GM21786 (cell line): ENCODE data around the gene DDX20.
"Not testable (repeated sequence)": the region's sequence is repeated elsewhere in the genome, so short reads cannot be mapped to it uniquely, and the experiment has no call there.

Source experiments
- ATAC-seq: cut with Tn5 transposase; IDR thresholded peaks from one replicate; pipeline ENCODE4 v1.9.1; 2021; ENCODE audit not compliant: unreplicated experiment

The DDX20 gene

DNA sequence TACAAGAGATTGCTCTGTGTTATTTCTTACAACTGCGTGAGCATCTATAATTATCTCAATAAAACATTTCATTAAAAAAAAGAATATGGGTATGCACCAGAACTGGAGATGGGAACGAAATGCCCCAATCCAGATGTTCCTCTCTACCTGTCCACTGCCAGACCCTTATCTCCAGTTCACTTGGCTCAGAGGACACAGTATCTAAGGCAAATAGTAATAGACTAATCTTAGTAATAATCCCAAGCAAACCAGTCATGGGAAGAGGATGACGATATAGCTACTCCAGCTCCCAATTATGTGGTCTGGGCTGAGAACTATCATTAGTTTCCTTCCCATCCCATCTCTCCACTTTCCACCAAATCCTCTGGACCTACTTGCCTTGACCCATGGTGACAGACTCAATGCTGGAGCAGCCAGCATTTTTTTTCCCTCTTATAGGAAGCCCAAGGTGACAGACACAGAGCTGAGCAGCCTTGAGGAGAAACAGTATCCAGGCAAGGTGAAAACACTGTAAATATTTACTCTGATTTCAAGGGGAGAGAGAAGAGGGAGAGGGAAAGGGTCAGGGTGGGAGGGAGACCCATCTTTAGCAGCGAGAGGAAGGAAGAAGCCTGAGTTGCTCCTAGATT is 28.7 kb downstream of the DDX20 start:
- no peak for ATAC-seq

DNA sequence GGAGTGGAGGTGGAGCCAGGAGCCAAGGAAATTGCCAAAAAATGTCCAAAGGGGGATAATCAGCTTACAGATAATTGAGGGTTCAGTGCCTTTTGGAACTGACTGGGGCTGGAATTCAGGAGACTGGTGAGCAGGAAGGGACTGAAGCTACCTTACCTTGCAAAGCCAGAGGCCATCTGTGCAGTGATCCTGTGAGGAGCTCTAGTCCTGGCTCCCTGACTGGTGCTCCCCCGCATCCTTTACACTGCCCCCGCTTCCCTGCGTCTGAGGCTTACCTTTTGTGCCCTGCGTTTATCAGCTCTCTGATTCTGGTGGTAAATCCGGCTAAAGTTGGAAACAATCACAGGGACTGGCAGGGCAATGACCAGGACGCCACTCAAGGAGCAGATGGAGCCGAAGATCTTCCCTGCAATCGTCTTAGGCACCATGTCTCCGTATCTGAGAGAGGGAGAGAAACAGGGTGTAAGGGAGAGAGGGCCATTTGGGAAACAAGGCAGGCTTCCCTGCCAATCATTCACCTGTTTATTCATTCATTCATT is 31.0 kb downstream of the DDX20 start:
- no peak for ATAC-seq

DNA sequence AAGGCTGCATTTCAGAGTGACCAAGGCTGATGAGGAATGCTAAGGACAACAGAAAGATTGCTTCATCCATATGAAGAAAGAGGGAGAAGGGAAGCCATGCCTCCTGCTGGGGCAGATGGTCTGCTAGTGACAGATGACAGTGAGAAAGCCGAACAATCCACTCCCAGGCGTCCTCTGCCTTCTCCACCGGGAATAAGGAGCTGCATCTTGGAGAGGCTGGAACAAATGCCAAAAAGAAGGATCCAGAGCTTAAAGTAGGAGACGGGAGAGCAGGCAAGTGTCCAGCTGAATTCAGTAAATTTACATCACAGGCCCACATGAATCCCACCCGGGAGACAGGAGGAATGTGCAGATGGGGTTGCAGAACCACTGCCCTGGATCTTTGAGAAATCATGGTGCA is 33.4 kb downstream of the DDX20 start:
- ATAC-seq = no peak

DNA sequence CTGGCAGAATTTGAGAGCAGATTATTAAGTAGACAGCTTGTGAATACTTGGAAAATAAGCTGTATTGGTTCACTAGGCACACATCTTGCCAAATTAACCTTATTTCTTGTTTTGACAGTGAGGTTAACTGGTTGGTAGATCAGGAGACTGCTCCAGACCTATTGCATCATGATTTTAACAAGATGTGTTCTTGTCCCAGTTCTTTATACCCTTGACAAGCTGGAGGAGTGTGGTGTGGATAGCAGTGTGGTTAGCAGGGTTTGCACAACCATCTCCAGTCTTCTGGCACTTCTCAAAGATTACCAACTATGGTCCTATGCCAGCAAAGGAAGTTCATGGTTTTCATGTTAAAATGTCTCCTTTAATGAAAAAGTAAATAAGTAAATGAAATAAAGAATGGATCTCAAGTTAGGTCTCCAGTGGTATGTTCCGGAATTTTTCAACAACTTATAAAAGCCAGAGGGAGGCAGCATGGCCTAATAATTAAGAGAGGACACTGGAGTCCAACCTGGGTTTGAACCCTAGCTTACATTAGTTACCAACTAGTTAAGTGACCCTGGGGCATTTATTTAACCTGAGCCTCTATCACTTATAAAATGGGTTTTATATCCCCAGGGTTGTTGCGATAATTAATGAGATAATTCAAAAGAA is 34.1 kb downstream of the DDX20 start:
- ATAC-seq = no peak

DNA sequence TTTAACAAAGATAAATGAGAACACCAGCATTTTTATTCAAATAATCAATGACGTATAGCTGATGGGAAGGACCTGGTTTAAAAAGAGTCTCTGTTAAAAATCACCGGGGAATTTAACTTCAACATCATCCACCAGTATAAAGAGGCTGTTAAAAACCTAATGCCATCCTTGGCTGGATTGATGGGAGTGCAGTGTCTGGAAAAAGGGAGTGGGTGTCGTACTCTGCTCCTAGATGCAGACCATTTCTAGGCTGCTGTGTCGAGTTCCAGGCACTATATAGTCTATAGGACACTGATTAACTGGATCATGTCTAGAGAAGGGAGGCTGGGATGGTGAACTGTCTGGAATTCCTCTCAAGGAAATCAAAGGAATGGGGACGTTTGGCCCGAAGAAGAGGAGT is 36.1 kb downstream of the DDX20 start:
- ATAC-seq = no peak

DNA sequence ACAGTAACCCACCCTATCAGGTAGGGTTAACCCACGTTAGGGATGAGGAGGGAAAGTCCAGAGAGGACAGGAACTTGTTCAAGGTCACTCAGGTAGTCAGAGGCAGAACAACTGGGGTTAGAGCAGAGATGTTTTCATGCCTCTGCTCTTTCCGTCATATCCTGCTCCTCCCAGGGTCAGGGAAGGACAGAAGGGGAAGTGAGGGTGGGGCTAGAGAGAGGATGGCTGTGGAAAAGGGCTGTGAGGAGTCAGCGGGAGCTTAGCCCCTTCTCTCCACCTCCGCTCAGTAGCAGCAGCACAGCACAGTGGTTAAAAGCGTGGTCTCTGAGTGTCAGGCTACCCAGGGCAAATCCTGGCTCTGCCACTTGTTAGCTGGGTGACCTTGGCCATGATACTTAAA is 36.5 kb downstream of the DDX20 start:
- no peak for ATAC-seq

DNA sequence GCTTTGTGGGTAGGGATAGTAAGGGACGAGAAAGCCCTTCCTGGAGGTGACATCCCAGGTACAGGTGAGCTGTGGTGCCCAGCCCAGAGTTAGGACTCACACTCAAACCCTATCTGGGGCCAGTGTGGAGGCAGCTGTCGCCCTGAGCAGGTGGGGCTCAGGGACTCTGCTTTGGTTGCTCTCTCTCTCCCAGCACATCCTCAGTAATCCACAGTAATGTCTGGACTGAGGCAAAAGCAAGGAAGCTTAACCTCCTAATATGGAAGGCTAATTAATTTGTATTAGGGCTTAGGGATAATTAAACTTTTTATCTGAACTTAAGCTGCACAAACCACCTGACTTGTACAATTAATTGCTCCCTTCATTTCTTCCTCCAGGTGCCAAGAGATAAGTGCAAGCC is 38.2 kb downstream of the DDX20 start:
- no peak for ATAC-seq

DNA sequence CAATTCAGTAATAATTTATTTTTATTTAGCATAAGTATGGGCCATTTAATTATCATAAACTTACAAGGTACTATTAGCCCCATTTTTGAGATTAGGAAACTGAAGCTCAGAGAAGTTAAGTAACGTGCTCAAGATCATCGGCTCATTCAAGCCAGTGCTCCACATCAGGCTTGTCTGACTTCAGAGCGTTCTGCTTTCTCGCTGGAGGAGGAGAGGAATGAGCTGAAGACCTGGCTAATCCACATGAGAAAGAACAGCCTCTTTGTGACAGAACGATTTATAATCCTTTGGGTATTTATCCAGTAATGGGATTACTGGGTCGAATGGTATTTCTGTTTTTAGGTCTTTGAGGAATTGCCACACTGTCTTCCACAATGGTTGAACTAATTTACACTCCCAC is 39.7 kb downstream of the DDX20 start:
- ATAC-seq = no peak

DNA sequence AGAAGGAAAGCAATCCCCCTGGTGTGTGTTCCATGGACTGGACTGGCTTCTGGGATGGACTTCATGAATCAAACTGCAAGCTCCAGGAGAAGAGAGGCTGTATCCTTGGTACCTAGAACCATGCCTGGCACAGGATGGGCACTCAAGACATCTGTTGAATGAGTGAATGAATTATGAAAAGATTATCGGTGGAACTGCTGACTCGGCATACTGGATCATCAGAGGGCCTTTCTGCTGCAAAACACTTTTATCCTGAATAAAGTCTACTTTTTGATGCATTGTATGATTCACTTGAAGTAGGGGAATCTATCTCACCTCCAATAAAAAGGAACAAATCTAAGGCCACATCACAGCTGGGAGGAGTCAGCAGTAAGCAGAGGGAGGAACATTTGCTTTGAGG is 42.9 kb downstream of the DDX20 start:
- ATAC-seq = no peak

DNA sequence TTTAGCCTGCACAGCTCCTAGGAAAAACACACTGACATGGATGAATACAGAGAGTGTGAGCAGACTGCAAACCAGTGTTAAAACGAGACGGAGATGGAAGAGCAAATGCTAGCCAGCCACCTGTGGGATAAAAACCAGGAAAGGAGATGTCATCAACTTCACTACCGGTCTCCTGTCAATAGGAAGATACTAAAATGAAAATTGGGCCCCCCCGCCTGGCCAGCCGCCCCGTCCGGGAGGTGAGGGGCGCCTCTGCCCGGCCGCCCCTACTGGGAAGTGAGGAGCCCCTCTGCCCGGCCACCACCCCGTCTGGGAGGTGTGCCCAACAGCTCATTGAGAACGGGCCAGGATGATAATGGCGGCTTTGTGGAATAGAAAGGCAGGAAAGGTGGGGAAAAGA is 44.0 kb downstream of the DDX20 start:
- ATAC-seq = not testable (repeated sequence)

DNA sequence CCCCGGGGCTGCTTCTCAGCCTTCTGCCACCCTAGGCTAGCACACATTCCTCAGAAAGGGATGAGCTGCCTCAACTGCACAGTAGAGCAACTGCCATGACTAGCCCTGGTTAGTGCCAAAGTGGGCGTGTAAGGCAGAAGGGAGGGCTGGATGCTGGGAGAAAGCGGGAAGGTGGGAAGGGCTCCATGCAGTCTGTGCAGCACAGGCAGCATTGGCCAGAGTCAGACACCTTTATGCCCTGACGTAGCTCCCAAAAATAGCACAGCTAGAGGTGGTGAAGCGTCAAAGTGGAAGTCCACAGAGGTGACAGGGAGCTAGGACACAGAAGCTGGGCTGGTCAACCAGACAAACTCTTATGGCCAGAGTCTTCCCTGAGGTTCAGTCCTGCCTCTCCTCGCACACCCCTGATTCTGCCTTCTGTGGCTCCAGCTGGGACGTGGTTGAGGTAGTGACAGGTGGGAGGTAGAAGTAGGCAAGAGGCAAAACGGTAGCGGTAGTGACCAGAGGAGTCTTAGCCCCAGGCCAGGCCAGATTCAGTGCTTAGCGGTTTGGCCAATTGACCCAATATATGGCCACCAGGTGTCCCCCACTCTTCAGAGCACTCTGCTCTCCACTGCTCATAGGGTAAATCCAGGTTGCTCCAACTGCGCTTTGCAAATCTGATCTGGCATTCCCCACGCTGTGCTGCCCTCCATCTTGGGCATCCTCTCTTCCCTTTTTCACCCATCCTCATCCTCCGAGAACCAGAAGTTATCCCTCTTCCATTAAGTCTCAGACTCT is 45.6 kb downstream of the DDX20 start:
- no peak for ATAC-seq

DNA sequence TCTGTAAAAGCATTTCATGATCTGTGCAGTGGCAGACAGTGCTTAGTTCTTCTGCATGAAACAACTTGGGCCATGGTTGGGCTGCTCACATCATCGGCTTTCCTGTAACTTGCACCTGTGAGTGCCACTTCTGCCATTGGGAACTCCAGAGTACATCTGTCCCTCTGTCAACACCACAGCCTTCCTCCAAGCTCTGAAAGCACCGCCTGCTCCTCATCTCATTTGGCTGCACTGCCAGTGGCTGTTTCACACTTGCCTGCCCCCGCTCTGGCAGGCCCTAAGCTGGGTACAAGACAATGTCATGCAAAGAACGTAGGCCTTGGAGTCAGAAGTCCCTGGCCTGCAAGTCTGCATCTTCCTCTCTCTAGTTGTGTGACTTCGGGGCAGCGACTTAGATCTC is 46.4 kb downstream of the DDX20 start:
- no peak for ATAC-seq

DNA sequence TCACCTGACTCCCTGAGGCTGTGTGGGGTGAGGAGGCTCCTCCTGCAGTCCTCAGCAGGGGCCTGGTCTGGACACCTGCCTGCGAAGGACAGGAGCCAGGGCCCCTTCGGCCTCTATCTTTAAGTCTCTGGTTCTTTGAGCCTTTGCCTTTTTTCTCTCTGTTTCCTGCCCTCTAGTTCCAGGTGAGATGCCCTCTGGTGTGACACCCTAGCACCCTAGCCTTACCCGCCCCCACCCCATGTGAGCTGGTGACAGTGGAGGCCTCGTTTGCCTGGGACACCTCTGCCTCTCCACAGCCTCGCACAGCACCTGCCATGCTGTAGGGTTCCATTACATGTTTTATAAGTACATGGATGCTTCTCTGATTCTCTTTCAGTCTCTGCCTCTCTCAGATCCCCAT is 47.3 kb downstream of the DDX20 start:
- ATAC-seq = no peak

DNA sequence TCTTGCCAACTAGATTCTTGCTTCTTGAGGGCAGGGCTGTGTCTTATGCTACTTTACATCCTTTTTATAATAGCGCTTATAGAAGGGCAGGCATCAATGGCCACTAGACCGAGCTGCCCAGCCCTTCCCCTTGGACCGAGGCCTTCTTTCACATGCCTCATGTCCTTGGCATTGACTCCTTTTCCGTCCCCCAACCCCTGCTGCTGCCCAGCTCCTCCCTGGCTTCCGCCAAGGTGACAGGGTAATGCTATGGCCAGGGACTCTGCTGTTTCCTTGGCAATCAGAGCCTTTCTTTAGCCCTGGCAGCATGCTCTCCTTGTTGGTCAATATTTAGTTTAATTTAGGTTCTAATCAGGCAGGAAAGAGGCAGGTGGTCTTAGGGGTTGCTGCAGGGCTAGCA is 48.2 kb downstream of the DDX20 start:
- ATAC-seq = no peak

DNA sequence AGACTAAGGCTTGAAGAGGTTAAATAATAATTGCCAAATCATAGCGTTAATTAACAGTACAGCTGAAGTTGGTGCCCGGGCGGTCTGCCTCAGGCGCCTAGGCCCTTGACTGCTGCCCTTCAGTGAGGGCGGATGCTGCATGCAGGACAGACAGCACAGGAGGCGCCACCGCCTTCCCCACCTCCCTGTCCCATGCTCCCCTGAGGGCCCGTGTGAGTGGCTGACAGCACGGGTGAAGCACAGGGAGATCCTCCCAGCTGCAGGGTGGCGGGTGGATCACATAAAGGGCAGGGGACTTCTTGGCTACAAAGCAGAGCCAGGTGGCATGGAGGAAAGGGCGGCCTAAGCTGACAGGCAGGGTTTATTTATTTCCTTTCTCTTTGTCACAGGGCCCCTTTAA is 49.1 kb downstream of the DDX20 start:
- ATAC-seq = no peak

DNA sequence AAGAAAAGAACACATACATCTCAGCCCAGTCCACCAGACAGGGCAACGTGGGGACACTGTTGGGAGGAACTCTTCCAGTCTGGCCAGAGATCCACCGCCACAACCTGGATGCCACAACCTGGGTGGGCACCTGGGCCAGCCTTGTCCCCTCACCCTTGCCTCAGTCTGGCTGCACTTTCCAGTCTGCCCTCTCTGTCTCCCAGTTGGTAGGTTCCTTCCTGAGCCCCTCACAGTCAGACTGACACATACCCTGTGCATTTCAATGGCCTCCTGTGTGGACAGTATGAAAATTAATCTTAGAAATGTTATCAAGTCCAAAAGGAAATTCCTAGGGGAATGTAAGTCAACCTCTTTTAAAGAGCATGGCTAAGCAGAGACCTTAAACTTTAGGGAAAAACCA is 49.5 kb downstream of the DDX20 start:
- ATAC-seq = no peak

DNA sequence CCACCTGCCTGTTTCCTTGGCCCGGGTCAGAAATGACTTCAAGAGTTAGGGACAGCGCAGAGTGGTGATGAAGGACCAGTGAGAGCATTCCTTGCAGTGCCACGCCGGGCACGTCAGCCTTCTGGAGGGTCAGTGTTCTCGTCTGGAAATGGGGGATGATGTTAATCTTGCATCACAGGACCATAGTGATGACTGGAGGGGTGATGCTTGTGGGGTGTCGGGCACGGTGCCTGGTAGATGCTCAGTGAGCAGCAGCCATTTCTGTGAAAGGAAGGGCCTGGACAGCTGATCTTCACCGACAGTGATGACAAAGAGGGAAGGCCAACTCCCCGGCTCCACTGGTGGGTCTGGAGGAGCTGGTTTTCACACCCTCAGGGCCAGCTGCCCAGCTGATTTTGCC is 56.2 kb downstream of the DDX20 start:
- ATAC-seq = no peak

DNA sequence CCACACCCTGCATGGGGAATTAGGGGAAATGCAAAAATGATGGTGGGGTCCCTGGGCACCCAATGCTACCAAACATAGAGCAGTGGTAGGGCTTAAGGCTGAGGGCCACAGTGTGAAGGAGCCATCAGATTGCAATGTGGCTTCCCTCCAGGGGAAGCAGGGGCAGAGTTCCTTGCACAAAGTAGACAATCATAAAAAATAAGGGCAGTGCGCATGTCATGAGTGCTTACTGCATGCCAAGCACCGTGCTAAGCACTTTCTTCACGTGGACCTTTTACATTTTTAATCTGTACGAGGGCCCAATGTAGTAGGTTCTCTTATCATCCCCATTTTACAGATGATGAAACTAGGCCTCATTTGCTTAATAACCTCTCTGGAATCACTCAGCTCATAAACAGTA is 56.6 kb downstream of the DDX20 start:
- ATAC-seq = no peak

DNA sequence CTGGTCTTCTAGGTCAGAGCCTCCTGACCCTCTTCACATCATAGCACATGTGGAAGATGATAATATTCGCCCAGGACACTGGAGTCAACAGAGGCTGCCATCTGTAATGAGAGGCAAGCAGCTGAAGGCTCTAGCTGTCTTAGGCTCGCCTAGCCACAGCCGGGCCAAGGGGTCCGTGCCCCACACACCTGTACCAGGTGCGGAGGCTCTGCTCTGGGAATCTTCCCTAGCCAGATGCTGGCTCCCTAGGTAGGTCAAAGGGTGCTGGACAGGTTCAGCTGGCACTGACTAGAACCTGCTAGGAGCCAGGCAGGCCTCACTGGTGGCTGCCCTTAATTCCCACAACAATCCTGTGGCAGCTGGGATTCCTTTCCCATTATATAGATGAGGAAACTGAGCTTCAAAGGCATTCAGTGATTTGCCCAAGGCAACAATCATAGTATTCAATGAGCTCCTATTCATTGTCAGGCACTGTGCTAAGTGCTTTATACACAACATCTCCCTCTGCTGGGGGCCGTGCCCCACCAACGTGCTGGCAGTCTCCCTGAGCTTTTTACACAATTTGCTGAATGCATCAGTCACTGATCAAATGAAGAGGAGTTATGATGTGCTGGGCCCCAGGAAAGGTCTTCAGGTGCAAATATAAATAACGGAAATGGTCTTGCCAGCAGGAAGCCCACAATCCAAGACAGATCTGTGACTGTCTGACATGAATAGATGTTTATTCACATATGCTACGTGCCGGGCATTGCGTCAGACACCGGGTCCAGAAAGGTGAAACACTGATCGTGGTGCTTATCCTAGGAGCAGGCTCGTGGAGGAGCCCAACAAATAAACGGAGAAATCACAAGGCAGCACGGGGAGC is 58.0 kb downstream of the DDX20 start:
- ATAC-seq = no peak

DNA sequence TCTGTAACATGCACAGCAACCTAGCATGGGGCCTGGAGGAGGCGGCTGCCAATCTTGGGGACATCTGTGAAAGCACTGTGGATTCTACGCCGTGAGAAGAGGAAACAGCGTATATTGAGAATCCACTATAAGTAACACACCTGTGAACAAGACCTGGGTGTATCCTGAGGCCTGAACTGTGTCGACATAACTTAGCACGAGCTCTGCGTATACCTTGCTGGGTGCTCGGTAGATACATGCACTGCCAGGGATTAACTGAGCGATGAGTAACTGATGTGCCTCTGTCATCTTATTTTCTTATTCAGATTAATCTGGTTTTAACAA is 58.6 kb downstream of the DDX20 start:
- ATAC-seq = no peak

DNA sequence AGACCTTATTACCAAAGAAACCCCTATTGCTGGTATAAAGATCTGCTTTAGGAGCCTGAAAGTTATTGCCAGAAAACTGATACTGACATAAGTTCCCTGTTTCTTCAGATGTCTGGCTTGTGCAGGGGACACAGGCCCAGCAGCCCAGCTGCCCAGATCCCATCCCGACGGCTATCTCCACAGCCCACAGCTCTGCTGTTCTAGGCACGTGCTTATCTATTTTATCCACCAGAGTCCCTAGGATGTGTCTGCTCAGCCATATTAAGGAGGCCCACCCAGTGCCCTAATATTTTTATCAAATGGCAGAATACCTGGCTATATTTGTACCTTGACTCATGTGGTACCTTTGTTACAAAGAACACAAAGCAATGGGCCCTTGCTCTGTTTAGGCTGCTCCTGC is 58.9 kb downstream of the DDX20 start:
- ATAC-seq = no peak
